PFSK-1 (cell line): Measurements from ENCODE around the gene BCAS1.

Experiments used
- FOXP2 ChIP-seq: optimal IDR thresholded peaks from 2 replicates; pipeline ENCODE3; 2011; ENCODE audit warnings: borderline replicate concordance, control low read depth, inconsistent platforms; ENCODE audit not compliant: insufficient read depth; ENCODE audit errors: extremely low read length, extremely low read depth
- POLR2AphosphoS5 ChIP-seq: IDR thresholded peaks from 2 replicates; pipeline ENCODE4 v1.6.1; 2012; ENCODE audit warnings: low read depth, mild to moderate bottlenecking, control low read depth, low read length, moderate library complexity
- SIN3A ChIP-seq: IDR thresholded peaks from 2 replicates; pipeline ENCODE4 v1.6.1; 2012; ENCODE audit warnings: mild to moderate bottlenecking, low read length, moderate library complexity, borderline replicate concordance; ENCODE audit not compliant: insufficient read depth
- TAF1 ChIP-seq: IDR thresholded peaks from 2 replicates; pipeline ENCODE4 v1.6.1; 2012; ENCODE audit warnings: low read length, control low read depth, borderline replicate concordance; ENCODE audit not compliant: insufficient read depth
- TF ChIP-seq, protein P1 (sequence below), 2 experiments: IDR thresholded peaks; 2 replicates each; pipeline versions ENCODE4 v1.6.1 to v1.8.0; 2011 to 2012; ENCODE audit warnings: low read depth in 2 of 2, low read length in 2 of 2, control low read depth in 1 of 2, inconsistent platforms in 1 of 2, mild to moderate bottlenecking in 1 of 2, moderate library complexity in 1 of 2; ENCODE audit not compliant: insufficient read depth in 1 of 2

DNA sequence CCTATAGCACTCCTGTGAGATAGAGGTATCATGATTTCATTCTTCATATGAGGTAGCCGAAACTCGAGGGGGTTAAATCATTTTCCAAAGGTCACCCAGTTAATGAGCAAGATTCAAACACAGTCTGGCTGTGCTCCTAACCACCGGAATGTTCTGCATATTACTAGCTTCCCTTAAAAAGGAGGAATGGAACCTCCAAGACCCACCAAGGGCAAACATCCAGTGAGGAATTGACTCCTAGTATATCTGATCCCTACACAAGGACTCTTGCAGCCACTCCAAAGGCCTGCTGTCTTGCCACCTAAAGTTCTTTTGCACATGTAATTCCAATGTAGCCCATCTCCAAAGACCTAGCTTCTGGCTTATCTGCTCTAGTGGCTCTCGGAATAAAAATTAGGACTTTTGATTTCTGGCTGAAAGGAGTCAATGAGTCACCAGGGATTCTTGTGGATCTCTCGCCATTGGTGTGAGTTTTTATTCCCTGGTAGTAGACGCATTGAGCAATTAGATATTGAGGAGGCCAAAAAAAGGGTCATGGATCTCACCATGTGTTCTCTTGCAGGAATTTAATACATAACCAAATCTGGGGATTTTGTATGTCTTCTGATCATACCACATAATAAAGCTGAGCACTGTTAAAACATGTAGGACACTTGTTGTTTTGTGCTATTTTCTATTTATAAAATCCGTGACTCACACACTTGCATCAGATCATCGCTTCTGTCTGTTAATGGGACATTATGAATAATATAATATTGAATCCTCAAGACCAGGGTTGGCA, 9.1 kb downstream of the BCAS1 start:
- no peak for TF ChIP-seq SIN3A
- no peak for TF ChIP-seq POLR2AphosphoS5
- no peak for TF ChIP-seq TAF1
- TF ChIP-seq, protein P1, sequence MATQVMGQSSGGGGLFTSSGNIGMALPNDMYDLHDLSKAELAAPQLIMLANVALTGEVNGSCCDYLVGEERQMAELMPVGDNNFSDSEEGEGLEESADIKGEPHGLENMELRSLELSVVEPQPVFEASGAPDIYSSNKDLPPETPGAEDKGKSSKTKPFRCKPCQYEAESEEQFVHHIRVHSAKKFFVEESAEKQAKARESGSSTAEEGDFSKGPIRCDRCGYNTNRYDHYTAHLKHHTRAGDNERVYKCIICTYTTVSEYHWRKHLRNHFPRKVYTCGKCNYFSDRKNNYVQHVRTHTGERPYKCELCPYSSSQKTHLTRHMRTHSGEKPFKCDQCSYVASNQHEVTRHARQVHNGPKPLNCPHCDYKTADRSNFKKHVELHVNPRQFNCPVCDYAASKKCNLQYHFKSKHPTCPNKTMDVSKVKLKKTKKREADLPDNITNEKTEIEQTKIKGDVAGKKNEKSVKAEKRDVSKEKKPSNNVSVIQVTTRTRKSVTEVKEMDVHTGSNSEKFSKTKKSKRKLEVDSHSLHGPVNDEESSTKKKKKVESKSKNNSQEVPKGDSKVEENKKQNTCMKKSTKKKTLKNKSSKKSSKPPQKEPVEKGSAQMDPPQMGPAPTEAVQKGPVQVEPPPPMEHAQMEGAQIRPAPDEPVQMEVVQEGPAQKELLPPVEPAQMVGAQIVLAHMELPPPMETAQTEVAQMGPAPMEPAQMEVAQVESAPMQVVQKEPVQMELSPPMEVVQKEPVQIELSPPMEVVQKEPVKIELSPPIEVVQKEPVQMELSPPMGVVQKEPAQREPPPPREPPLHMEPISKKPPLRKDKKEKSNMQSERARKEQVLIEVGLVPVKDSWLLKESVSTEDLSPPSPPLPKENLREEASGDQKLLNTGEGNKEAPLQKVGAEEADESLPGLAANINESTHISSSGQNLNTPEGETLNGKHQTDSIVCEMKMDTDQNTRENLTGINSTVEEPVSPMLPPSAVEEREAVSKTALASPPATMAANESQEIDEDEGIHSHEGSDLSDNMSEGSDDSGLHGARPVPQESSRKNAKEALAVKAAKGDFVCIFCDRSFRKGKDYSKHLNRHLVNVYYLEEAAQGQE (IDR thresholded peaks at IDR 0.05; ENCODE audit: insufficient read depth in 1 of 2, low read depth in 2 of 2, low read length in 2 of 2), result no peak
- no peak for TF ChIP-seq FOXP2
